OCI-LY3 (cell line): ENCODE results near the gene CD14.

ENCODE experiments used
- EZH2phosphoT487 ChIP-seq: fragments of 200-600 bp; shearing (Covaris generic); IDR thresholded peaks from 2 replicates; pipeline ENCODE4 v1.6.1; 2018; ENCODE audit warnings: antibody characterized with exemption, mixed run types, low read depth
- TF ChIP-seq, protein P1 (sequence below): fragments of 200-600, 300-600 bp; sonication (generic); IDR thresholded peaks from 2 replicates; pipeline ENCODE4 v1.5.1; 2014; ENCODE audit warnings: antibody characterized with exemption, low read length, low read depth

DNA sequence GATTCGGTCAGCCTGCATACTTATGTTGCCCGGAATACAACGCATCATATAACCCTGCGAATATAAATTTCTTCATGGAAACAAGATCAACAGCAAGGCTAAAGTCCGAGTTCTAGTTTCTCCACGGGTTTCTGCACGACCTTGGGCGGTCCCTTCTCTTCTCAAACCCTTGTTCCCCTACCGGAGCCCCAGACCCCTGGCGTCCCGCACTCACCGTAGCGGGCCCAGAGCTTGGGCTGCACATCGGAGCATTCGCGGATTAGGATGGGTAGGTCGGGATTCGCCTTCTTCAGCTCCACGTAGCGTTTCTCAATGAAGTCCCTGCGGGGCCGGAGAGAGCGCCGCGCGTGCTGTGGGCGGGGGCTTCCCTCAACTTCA, 14.1 kb upstream of the CD14 start:
- TF ChIP-seq, protein P1, sequence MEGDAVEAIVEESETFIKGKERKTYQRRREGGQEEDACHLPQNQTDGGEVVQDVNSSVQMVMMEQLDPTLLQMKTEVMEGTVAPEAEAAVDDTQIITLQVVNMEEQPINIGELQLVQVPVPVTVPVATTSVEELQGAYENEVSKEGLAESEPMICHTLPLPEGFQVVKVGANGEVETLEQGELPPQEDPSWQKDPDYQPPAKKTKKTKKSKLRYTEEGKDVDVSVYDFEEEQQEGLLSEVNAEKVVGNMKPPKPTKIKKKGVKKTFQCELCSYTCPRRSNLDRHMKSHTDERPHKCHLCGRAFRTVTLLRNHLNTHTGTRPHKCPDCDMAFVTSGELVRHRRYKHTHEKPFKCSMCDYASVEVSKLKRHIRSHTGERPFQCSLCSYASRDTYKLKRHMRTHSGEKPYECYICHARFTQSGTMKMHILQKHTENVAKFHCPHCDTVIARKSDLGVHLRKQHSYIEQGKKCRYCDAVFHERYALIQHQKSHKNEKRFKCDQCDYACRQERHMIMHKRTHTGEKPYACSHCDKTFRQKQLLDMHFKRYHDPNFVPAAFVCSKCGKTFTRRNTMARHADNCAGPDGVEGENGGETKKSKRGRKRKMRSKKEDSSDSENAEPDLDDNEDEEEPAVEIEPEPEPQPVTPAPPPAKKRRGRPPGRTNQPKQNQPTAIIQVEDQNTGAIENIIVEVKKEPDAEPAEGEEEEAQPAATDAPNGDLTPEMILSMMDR, result no peak
- no peak for TF ChIP-seq EZH2phosphoT487
